Omental fat pad (tissue), 4 donors: ENCODE measurements around the gene ARAP1. TPM values are rescaled to one million over a fixed set of nuclear protein-coding genes. Genes with fewer than 3 reads are reported as not detected.

ENCODE experiments used
- ATAC-seq: fragments of 150-250 bp; one replicate; pipeline ENCODE4 v1.9.1; 2016; ENCODE audit warnings: mild to moderate bottlenecking, moderate library complexity; ENCODE audit not compliant: low FRiP score
- DNase-seq: peaks from one replicate; pipeline ENCODE4 v3.0.0-alpha.2; 2019; ENCODE audit warnings: low spot score
- CTCF ChIP-seq, 3 donors: fragments of 450-650 bp; IDR thresholded peaks; one replicate each; pipeline ENCODE4 v1.5.1; 2016 to 2017; ENCODE audit warnings: antibody characterized with exemption in 3 of 3, mild to moderate bottlenecking in 3 of 3, moderate library complexity in 2 of 3
- total RNA-seq, 4 donors: library from RNA; depleted of rRNA; stranded (reverse); fragments of >200 nt; gene quantifications; one replicate each; pipeline ENCODE4 v1.1.0, GENCODE V29; 2016

ARAP1 gene
- total RNA-seq, 4 donors from 2014 or later, result 112 to 204 (median 123) TPM

- ATAC-seq, result no peak
Measured at GRCh38 chr11:72766152-72766902, 14.1 kb upstream of the ARAP1 start.

GRCh38 chr11:72764503-72764902 lies 12.3 kb upstream of the ARAP1 start:
- no peak for TF ChIP-seq CTCF (IDR thresholded peaks at IDR 0.05)
- ATAC-seq, result no peak
- no peak for DNase-seq

More at GRCh38 chr11:72766152-72766902, 14.1 kb upstream of the ARAP1 start:
- no peak for DNase-seq
- no peak for TF ChIP-seq CTCF (IDR thresholded peaks at IDR 0.05)

GRCh38 chr11:72763823-72764222 lies 11.6 kb upstream of the ARAP1 start:
- no peak for TF ChIP-seq CTCF (IDR thresholded peaks at IDR 0.05)
- ATAC-seq (no peak), DNase-seq (no peak)

- no peak for TF ChIP-seq CTCF (IDR thresholded peaks at IDR 0.05)
- no peak for DNase-seq
- ATAC-seq, result no peak
Measured at GRCh38 chr11:72762641-72763304, 10.6 kb upstream of the ARAP1 start.

- TF ChIP-seq CTCF (IDR thresholded peaks at IDR 0.05), result no peak
- no peak for DNase-seq
- no peak for ATAC-seq
Measured at GRCh38 chr11:72760539-72761405, 8.6 kb upstream of the ARAP1 start.

- ATAC-seq (no peak), DNase-seq (no peak)
- no peak for TF ChIP-seq CTCF (IDR thresholded peaks at IDR 0.05)
Measured at GRCh38 chr11:72759468-72759985, 7.3 kb upstream of the ARAP1 start.
